ENCODE data around the gene TTC39B. TPM values are rescaled to one million over a fixed set of nuclear protein-coding genes. Genes with fewer than 3 reads are reported as not detected.

TTC39B gene
- total RNA-seq, 4 donors from 2014 or later: 37.2 to 55.3 (median 45.6) TPM

- Histone ChIP-seq H3K4me3 (no peak overlapping the region), H3K4me1 (peaks cover 24% of the 10 kb centered on the region), H3K27ac (peak overlapping the region; percentile 22), H3K9me3 (no peaks in the 10 kb centered on the region), H3K36me3 (no peaks in the 10 kb centered on the region), H3K27me3 (no peaks in the 10 kb centered on the region)
- no peak for TF ChIP-seq EP300 (IDR thresholded peaks at IDR 0.05)
- TF ChIP-seq POLR2AphosphoS5 (IDR thresholded peaks at IDR 0.05): no peak
- no peak for TF ChIP-seq CTCF (IDR thresholded peaks at IDR 0.05)
- no peak for TF ChIP-seq POLR2A (IDR thresholded peaks at IDR 0.05)
- no peak for DNase-seq (ENCODE audit: low spot score in 2 of 2)
- 73% methylated on average over 1 of the region's 1 CpG for WGBS
Observed at GRCh38 chr9:15158064-15158463, 149.0 kb downstream of the TTC39B start.

- H3K27ac ChIP-seq: peak overlapping the region; percentile 22
- TF ChIP-seq CTCF (IDR thresholded peaks at IDR 0.05) (no peak), POLR2AphosphoS5 (IDR thresholded peaks at IDR 0.05) (no peak), EP300 (IDR thresholded peaks at IDR 0.05) (no peak), POLR2A (IDR thresholded peaks at IDR 0.05) (no peak)
- peaks cover 24% of the 10 kb centered on the region for H3K4me1 ChIP-seq
- WGBS: 39% methylated on average over 4 of the region's 4 CpGs
- no peaks in the 10 kb centered on the region for H3K27me3 ChIP-seq
- DNase-seq (ENCODE audit: low spot score in 2 of 2): no peak
- no peaks in the 10 kb centered on the region for H3K9me3 ChIP-seq
- no peak overlapping the region for H3K4me3 ChIP-seq
- no peaks in the 10 kb centered on the region for H3K36me3 ChIP-seq
Observed at GRCh38 chr9:15157381-15157780, 149.6 kb downstream of the TTC39B start.

GRCh38 chr9:15156241-15156640 is 150.8 kb downstream of the TTC39B start:
- no peaks in the 10 kb centered on the region for H3K27me3 ChIP-seq
- H3K4me3 ChIP-seq: no peak overlapping the region
- no peak for DNase-seq (ENCODE audit: low spot score in 2 of 2)
- peaks cover 24% of the 10 kb centered on the region for H3K4me1 ChIP-seq
- H3K27ac ChIP-seq: peak overlapping the region; percentile 53
- no peaks in the 10 kb centered on the region for H3K9me3 ChIP-seq
- H3K36me3 ChIP-seq: no peaks in the 10 kb centered on the region
- no peak for TF ChIP-seq EP300 (IDR thresholded peaks at IDR 0.05)
- no peak for TF ChIP-seq CTCF (IDR thresholded peaks at IDR 0.05)
- TF ChIP-seq POLR2AphosphoS5 (IDR thresholded peaks at IDR 0.05): no peak
- no peak for TF ChIP-seq POLR2A (IDR thresholded peaks at IDR 0.05)

GRCh38 chr9:15155826-15156225 is 151.2 kb downstream of the TTC39B start:
- DNase-seq (ENCODE audit: low spot score in 2 of 2): no peak

GRCh38 chr9:15155323-15155722 is 151.7 kb downstream of the TTC39B start:
- Histone ChIP-seq H3K9me3 (no peaks in the 10 kb centered on the region), H3K4me3 (no peak overlapping the region), H3K36me3 (no peaks in the 10 kb centered on the region), H3K27ac (peak overlapping the region; percentile 53), H3K27me3 (no peaks in the 10 kb centered on the region), H3K4me1 (peaks cover 24% of the 10 kb centered on the region)
- TF ChIP-seq EP300 (IDR thresholded peaks at IDR 0.05) (no peak), CTCF (IDR thresholded peaks at IDR 0.05) (no peak), POLR2A (IDR thresholded peaks at IDR 0.05) (no peak), POLR2AphosphoS5 (IDR thresholded peaks at IDR 0.05) (no peak)
- 33% methylated on average over 4 of the region's 4 CpGs for WGBS
- DNase-seq (ENCODE audit: low spot score in 2 of 2): no peak

More at GRCh38 chr9:15155826-15156225, 151.2 kb downstream of the TTC39B start:
- WGBS: 2% methylated on average over 4 of the region's 4 CpGs
- H3K4me3 ChIP-seq: no peak overlapping the region
- H3K9me3 ChIP-seq: no peaks in the 10 kb centered on the region
- peak overlapping the region; percentile 53 for H3K27ac ChIP-seq
- H3K27me3 ChIP-seq: no peaks in the 10 kb centered on the region
- no peaks in the 10 kb centered on the region for H3K36me3 ChIP-seq
- H3K4me1 ChIP-seq: peaks cover 24% of the 10 kb centered on the region
- no peak for TF ChIP-seq EP300 (IDR thresholded peaks at IDR 0.05)
- no peak for TF ChIP-seq POLR2A (IDR thresholded peaks at IDR 0.05)
- no peak for TF ChIP-seq CTCF (IDR thresholded peaks at IDR 0.05)
- peak in 1 of 3 donors; percentile 10 for TF ChIP-seq POLR2AphosphoS5 (IDR thresholded peaks at IDR 0.05)
